NCI-H460 (cell line): ENCODE results near the gene BCLAF3. TPM values are rescaled to one million over a fixed set of nuclear protein-coding genes. Genes with fewer than 3 reads are reported as not detected.

Experiments used
- DNase-seq: peaks from one replicate; pipeline ENCODE4 v3.0.0-alpha.2; 2016; ENCODE audit warnings: low read depth; ENCODE audit errors: extremely low read depth
- polyA plus RNA-seq: library from polyadenylated mRNA; depleted of rRNA; stranded (reverse); fragments of >200 nt; gene quantifications from 2 replicates; pipeline ENCODE4 v1.2.3, GENCODE V29; 2014; cell fraction: nucleus; rRNA removed
- total RNA-seq: library from RNA; depleted of rRNA; stranded (reverse); fragments of >200 nt; shearing (Covaris generic); gene quantifications from 2 replicates; pipeline ENCODE4 v1.2.3, GENCODE V29; 2014; rRNA removed

Gene BCLAF3
- 4.8 and 7.5 TPM in 2 replicates for total RNA-seq
- 4.8 and 12.2 TPM in 2 replicates for polyA plus RNA-seq

DNA sequence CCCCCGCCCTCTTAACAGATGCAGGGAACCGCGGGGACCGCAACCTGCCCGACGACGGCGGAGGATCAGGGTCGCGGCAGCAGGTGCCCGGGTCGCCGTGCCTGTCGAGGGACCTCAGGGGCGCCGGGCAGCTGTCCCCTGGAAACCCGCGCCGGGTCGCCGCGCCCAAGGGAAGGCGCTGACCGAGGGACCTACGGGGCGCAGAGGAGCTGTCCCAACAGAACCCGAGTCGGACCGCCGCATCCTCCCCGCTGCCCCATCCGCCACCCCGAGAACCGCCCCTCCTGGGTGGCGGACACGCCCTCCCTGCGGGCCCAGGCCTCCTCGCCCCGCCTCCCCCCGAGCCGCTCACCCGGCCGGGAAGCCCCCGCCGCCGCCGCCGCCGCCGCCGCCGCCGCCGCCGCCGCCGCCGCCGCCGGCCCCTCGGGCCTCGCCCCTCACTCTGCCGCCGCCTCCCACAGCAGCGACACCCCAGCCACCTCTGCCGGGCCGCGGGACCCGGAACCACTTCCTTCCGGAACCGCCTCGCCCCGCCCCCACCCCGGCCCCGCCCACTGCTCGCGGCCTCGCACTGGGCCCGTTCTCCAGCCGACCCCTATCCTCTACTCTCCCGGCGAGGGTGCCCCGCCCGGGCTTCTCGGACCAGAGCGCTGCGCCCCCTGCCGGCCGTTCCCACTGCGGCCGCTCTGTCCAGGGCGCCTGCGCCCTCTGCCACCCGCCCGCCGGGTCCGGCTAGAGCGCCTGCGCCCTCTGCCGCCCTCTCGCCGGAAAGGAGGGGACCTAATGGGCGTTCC lies at the start of gene BCLAF3:
Gene BCLAF3, minus strand, starts transcription at position 506 of the 794 bp plus-strand sequence. CDS start 20,797 bp downstream, outside the sequence.
- peak; percentile 88 for DNase-seq

- no peak for DNase-seq
Measured at GRCh38 chrX:20038966-20039365, 48.1 kb upstream of the BCLAF3 start.

DNA sequence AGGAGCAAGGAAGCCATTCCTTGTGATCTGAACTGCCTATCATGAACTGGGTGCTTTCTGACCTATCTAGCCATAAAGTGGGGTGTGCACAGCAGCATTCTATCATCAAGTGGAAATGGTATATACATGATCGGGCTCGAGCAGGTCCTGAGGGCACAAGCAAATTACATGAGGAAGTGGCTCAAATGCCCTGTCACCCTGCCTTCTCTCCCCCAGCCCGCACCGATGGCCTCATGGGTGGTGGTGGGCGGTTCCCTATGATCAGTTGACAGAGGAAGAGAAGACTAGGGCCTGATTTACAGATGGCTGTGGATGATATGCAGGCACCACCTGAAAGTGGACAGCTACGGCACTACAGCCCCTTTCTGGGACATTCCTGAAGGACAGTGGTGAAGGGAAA lies 46.3 kb upstream of the BCLAF3 start:
- DNase-seq: no peak

- DNase-seq: no peak
Measured at GRCh38 chrX:20032201-20032600, 41.3 kb upstream of the BCLAF3 start.

DNA sequence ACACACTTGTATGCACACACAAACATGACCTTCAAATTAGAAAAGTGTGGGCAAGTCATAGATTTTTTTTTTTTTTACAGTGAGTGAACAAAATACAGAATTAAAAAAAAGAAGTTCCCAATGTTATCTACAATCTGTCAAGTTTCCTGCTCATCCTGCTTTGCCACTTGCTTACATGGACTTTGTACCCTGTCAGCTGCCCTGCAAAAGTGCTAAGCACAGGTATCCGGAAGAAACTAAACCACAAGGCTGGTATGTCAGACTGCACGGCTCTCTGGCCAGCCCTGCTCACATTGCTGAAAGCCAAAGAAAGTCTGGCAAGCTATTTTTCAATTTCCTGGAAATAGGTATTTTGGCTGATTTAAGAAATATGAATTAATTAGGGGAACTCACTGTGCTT lies 38.9 kb upstream of the BCLAF3 start:
- DNase-seq: no peak

DNA sequence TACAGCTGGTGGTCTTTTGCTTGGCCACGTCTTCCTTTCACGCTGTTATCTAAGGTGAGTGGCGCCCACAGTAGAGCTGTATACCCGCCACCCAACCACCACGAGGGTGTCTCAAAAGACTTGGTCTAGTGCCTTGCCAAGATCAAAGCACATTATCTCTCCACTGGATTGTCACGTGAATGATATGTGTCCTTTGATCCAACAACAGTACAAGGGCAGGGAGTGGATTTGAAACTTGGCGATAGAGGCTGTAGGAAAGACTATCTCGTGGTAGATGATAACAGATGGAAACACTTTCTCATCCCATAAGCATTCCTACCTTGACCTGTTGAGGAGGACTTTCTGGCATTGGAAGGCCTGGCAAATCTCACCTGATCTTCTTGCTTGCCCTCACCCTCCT lies 37.7 kb upstream of the BCLAF3 start:
- no peak for DNase-seq

DNA sequence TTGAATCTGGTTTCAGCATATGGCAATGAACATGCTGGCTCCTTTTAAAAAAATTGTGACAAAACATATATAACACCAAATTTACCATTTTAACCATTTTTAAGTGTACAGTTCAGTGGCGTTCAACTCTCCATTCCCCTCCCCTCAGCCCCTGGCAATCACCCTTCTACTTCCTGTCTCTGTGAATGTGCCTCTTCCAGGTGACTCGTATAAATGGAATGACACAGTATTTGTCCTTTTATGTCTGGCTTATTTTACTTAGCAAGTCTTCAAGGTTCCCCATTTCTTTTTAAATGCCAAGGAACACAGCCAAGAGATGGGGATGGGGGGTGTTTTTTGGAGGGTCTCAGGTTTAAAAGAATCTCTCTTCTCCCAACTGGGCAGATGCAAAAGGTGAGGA lies 35.4 kb upstream of the BCLAF3 start:
- DNase-seq: peak; percentile 6

GRCh38 chrX:20019672-20020365 lies 29.0 kb upstream of the BCLAF3 start:
- no peak for DNase-seq

GRCh38 chrX:20016616-20016945 lies 25.7 kb upstream of the BCLAF3 start:
- no peak for DNase-seq

DNA sequence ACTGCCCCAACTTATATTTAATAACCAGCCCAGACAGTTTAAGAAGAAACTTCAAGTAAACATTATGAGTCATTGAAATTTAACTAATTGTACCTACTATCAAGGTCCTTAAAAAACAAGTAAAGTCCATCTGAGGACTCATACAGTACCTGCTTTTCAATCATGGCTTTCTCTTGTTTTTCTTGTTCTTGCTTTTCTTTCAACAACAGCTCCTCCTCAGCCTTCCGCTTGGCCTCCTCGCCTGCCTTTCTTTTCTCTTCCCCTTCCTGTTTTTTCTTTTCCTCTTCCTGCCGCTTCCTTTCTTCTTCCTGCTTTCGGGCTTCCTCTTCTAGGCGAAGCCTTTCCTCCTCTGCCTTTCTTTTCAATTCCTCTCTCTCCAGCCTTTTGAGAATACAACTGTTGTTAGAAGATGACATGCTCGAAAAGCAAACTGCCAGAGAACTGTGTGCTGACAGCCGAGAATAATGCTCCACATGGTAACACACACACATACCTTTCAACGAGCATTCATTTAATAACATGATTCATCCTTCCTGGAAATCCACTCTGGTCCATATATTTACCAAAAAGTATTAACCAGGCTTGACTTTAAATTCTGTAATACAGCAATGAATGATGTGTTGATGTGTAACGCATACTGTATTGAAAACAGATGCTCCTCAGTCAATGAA lies 25.2 kb upstream of the BCLAF3 start:
- DNase-seq: no peak

DNA sequence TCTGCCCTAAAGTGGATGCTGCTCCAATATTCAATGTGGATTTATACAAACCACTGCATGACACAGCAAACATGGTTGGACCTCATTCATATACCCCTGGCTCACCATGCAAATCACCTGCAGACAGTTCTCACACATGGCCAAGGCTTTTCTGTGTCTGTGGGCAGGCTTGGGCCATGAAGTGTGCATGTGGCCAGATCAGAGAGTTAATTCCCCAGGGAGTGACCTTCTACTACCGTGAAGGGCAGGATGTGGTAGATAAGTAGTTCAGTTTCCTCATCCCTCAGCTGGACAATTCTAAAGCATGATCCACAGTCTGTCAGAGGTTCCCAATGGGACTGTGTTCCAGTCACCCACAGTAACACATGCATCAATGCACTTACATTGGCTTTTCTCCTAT lies 24.6 kb upstream of the BCLAF3 start:
- no peak for DNase-seq

DNA sequence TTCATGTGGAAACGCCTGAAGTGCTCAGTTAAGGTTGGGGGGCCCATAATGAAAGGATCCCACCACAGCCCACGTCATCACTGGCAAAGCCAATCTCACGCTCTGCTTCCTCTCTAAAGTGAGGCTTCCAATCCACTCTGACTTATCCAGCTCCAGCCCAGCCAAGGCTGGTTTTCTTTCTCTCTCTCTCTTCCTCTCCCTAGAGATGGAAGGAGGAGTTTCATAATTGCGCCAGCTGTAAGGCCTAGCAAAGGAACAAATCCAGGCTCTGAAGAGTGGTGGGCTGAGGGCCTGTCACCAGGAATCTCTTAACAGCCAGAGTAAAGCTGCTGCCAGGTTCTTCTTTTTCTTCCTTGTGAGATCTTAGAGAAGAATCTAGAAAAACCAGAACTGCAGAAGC lies 20.7 kb upstream of the BCLAF3 start:
- DNase-seq: no peak

GRCh38 chrX:20007962-20008622 lies 17.2 kb upstream of the BCLAF3 start:
- no peak for DNase-seq

GRCh38 chrX:20005883-20006282 lies 15.0 kb upstream of the BCLAF3 start:
- no peak for DNase-seq

DNA sequence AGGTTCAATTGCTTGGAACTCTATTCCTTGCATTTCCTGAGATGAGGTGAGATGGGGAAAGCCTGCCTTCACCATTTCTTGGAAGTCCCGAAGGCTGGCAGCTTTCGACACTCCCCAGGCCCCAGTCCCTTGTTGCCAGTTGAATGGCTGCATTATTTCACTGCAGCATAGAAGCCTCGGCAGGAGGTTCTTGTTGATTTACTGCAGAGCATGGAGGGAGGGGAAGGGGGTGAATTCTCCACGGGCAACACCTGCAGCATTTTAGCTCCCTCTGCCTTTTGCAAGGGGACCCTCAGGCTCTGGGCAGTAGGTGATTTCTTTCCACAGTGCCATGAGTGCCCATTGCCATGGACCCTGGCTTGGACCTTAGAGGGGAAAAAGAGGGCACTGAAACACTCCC lies 10.7 kb upstream of the BCLAF3 start:
- DNase-seq: no peak

DNA sequence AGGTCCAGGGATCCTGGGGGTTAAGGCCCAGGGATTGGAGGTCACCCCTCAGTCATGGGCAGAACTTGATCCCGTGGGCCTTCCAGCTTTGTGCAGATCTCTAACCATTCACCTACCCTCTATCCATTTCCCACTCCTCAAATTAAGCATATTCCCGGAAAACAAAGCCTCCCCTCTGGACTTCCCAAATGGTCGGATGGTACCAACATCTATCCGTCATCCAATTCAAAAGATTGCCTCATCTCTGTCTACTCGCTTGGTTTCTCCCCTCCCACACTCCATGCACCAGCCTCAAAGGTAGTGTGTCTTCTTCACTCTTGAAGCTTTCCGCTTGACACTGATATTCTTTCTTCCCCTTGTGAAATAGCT lies 473 bp upstream of the BCLAF3 start:
- no peak for DNase-seq

DNA sequence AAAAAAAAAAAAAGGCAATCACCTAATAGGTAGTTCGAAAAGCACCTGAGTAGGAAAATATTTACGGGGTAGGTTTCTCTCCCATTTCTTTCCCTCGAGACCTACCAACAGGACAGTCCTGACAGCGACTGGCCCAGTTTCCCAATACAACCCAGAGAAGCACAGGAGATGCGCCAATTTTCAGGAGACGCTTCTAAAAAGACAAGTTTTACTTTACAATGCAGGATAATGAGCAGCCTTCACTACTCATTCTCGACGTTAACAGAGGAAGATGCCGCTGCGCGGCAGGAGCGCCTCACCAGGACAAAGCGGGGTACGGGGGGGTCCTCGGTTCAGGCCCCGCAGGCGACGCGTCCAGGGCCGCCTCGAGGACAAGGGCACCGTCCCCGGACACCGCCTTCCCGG lies 708 bp downstream of the BCLAF3 start:
- DNase-seq: no peak

DNA sequence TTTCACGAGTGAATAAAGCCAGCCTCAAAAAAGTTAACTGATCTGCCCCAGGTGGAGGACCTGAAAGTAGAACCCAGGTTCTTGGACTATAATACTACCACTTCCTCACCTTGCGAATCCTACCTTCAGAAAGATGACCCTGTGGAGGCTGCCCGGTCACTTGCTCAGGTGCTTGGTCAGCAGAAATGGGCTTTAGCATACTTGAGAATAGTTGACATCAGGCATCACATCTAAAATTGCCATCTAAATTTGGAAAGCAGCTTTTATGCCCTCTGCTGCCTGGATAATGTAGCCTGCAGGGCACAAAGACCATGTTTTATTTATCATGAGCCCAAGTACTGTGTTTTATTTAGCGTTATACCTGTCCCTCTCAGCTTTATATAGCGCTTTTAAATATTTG lies 3.0 kb downstream of the BCLAF3 start:
- DNase-seq: no peak

GRCh38 chrX:19986531-19986930 lies 4.3 kb downstream of the BCLAF3 start:
- no peak for DNase-seq

- no peak for DNase-seq
Measured at GRCh38 chrX:19981947-19982346, 8.9 kb downstream of the BCLAF3 start.

GRCh38 chrX:19975845-19976244 lies 15.0 kb downstream of the BCLAF3 start:
- no peak for DNase-seq
